GM18499 (cell line): ENCODE results near the gene PMM1.
A peak's percentile ranks its signal among the peaks of the same experiment; 100 is the strongest.
"Not testable (repeated sequence)": the region's sequence is repeated elsewhere in the genome, so short reads cannot be mapped to it uniquely, and the experiment has no call there.

Experiments used
- ATAC-seq: cut with Tn5 transposase; IDR thresholded peaks from one replicate; pipeline ENCODE4 v1.9.1; 2021; ENCODE audit warnings: moderate number of reproducible peaks; ENCODE audit not compliant: insufficient read depth, unreplicated experiment

Gene PMM1

DNA sequence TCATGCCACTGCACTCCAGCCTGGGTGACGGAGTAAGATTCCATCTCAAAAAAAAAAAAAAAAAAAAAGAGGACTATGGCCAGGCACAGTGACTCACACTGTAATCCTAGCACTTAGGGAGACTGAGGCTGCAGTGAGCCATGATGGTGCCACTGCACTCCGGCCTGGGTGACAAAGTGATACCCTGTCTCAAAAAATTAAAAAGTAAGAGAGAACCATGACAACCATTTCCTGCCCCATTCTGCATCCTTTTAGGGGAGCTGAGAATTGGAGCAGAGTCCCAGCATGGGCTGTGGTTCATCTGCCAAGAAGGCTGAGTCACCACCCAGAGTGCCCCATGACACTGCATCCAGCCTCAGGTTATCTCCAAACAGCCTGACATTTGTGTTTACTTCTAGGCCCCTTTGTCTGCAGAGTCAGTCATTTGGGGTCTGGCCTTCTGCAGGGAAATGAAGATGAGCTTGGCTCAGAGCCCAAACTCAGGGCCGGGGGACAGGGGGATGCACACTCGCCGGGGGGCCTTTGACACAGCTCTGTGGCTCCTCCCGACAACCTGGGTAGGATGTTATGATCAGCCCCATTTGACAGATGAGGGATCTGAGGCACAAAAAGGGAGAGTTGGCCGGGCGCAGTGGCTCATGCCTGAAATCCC is 24.1 kb downstream of the PMM1 start:
- ATAC-seq: no peak

DNA sequence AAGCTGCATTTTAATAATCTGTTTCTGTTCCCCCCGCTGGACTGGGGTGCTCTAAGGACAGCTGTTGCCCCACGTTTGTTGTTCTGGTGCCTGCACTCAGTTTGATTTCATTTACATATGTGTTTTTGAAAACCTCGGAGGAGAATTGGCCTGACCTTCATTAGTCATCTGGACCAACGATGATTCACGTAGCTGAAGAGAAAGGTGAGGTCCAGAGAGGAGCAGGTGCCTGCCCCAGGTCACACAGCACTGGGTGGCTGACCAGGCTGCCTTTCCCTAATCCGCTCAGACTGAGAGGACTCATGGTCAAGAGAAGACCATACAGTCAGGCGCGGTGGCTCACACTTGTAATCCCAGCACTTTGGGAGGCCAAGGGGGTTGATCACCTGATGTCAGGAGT is 25.1 kb downstream of the PMM1 start:
- no peak for ATAC-seq

GRCh38 chr22:41563051-41563711 is 26.5 kb downstream of the PMM1 start:
- ATAC-seq: no peak

GRCh38 chr22:41562461-41562860 is 27.2 kb downstream of the PMM1 start:
- no peak for ATAC-seq

DNA sequence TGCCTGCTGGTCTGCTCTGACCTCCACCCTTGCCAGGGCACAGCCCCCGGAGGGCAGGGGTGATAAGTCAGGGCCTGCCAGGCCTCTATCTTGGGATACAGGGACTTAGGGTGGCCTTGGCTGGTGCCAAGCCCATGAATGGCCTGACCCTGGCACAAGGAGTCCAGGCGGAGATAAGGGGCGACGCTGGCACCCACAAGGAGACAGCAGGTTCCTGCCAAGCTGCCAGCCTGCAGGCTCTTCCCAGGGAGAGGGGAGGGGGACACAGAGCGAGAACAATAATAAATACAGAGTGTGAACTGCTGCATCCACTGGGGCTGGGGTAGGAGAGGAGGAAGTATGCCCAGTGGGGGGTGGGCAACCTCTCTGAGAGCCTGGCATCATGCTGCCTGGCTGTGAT is 27.9 kb downstream of the PMM1 start:
- ATAC-seq: no peak

- ATAC-seq: no peak
Observed at GRCh38 chr22:41561335-41561734, 28.3 kb downstream of the PMM1 start.

GRCh38 chr22:41560095-41560471 is 29.6 kb downstream of the PMM1 start:
- ATAC-seq: no peak

DNA sequence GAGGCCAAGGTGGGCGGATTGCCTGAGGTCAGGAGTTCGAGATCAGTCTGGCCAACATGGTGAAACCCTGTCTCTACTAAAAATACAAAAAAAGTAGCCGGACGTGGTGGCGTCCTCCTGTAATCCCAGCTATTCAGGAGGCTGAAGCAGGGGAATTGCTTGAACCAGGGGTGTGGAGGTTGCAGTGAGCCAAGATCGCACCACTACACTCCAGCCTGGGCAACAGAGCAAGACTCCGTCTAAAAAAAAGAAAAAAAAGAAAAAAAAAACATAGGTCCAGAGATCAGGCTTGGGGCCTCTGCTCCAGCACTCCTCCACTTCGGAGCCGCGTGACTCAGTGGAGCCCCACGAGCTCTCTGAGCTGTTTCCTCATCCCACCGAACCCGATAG is 31.4 kb downstream of the PMM1 start:
- not testable (repeated sequence) for ATAC-seq

- no peak for ATAC-seq
Observed at GRCh38 chr22:41557401-41558240, 32.0 kb downstream of the PMM1 start.

DNA sequence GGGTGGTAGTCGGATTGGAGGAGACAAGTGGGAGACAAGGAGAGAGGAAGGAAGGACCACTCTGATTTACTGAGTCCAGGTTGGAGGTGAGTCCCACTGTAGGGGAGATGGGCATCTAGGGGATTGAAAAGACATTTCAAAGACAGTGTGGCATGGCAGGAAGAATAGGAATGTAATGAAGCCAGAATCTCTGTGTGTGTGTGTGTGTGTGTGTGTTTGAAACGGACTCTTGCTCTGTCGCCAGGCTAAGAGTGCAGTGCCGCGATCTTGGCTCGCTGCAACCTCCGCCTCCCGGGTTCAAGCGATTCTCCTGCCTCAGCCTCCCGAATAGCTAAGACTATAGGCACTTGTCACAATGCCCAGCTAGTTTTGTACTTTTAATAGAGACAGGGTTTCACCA is 33.1 kb downstream of the PMM1 start:
- ATAC-seq: no peak

- ATAC-seq: no peak
Observed at GRCh38 chr22:41555325-41555982, 34.2 kb downstream of the PMM1 start.

- no peak for ATAC-seq
Observed at GRCh38 chr22:41551877-41552582, 37.6 kb downstream of the PMM1 start.

GRCh38 chr22:41550952-41551491 is 38.6 kb downstream of the PMM1 start:
- ATAC-seq: no peak

DNA sequence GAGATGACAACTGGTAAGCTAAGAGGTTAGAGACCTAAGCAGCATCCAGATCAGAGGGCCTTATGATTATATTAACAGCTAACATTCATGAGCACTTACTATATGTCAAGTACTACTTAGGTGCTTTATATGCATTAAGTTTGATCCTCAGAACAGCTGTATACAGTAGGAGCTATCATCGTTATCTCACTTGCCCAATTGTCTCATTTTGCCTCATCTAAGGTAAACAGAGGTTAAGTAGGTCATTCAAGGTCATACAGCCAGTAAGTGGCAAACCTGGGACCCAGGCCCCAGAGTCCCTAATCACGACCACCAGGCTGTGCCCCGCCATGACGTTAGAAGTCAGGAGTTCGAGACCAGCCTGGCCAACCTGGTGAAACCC is 40.8 kb downstream of the PMM1 start:
- ATAC-seq: no peak

- no peak for ATAC-seq
Observed at GRCh38 chr22:41544671-41545476, 44.8 kb downstream of the PMM1 start.

- ATAC-seq: peak; percentile 51
Observed at GRCh38 chr22:41543854-41544670, 45.6 kb downstream of the PMM1 start, which contains the start of gene POLR3H. Gene POLR3H (minus strand): TSS chr22:41544470. CDS start chr22:41544101, 369 bp downstream.

GRCh38 chr22:41542224-41542623 is 47.4 kb downstream of the PMM1 start:
- no peak for ATAC-seq

- ATAC-seq: no peak
Observed at GRCh38 chr22:41541484-41541883, 48.2 kb downstream of the PMM1 start.
